Loucy (cell line): ENCODE results near the gene HOMER1.

Source experiments
- H2AFZ ChIP-seq: fragments of 200-600 bp; sonication (generic); 2 replicates; pipeline ENCODE4 v1.6.0; 2016; ENCODE audit warnings: antibody characterized with exemption, mild to moderate bottlenecking, low read length, moderate library complexity
- H3F3A ChIP-seq: fragments of 200-600 bp; 2 replicates; pipeline ENCODE4 v1.6.0; 2016; ENCODE audit warnings: antibody characterized with exemption, low read depth, mild to moderate bottlenecking
- H3K27me3 ChIP-seq: fragments of 200-600 bp; sonication (generic); 2 replicates; pipeline ENCODE4 v1.6.1; 2014; ENCODE audit warnings: low read length, mild to moderate bottlenecking; ENCODE audit not compliant: insufficient read depth, poor library complexity, severe bottlenecking
- H3K36me3 ChIP-seq: fragments of 200-600 bp; sonication (generic); 2 replicates; pipeline ENCODE4 v1.6.1; 2016; ENCODE audit warnings: low read length; ENCODE audit not compliant: insufficient read depth
- H3K4me1 ChIP-seq: fragments of 200-600 bp; sonication (generic); 2 replicates; pipeline ENCODE4 v1.5.1; 2014; ENCODE audit warnings: low read length, mild to moderate bottlenecking; ENCODE audit not compliant: insufficient read depth, poor library complexity, severe bottlenecking
- H3K4me2 ChIP-seq: fragments of 200-600 bp; sonication (generic); 2 replicates; pipeline ENCODE4 v1.6.0; 2014; ENCODE audit warnings: antibody characterized with exemption, low read length, low read depth, mild to moderate bottlenecking; ENCODE audit not compliant: poor library complexity, severe bottlenecking
- H3K4me3 ChIP-seq: fragments of 200-600 bp; sonication (generic); 2 replicates; pipeline ENCODE4 v1.5.1; 2014; ENCODE audit warnings: low read length, mild to moderate bottlenecking, mixed read lengths; ENCODE audit not compliant: poor library complexity, severe bottlenecking
- H3K79me2 ChIP-seq: fragments of 200-600 bp; sonication (generic); 2 replicates; pipeline ENCODE4 v1.6.1; 2014; ENCODE audit warnings: low read length; ENCODE audit not compliant: insufficient read depth
- H3K9ac ChIP-seq: fragments of 200-600 bp; sonication (generic); 2 replicates; pipeline ENCODE4 v1.6.0; 2014; ENCODE audit warnings: mild to moderate bottlenecking, low read depth, low read length, moderate library complexity; ENCODE audit not compliant: poor library complexity, severe bottlenecking
- H3K9me2 ChIP-seq: fragments of 200-600 bp; sonication (generic); replicated peaks from 2 replicates; pipeline ENCODE4 v1.6.1; 2016; ENCODE audit warnings: low read depth, low read length, mixed read lengths
- H3K9me3 ChIP-seq: fragments of 200-600 bp; sonication (generic); 2 replicates; pipeline ENCODE4 v1.6.1; 2014; ENCODE audit warnings: mild to moderate bottlenecking, antibody characterized with exemption, low read length, low read depth; ENCODE audit not compliant: insufficient read depth
- H4K20me1 ChIP-seq: fragments of 200-600 bp; sonication (generic); 2 replicates; pipeline ENCODE4 v1.6.0; 2014; ENCODE audit warnings: antibody characterized with exemption, low read length, mild to moderate bottlenecking; ENCODE audit not compliant: insufficient read depth, poor library complexity, severe bottlenecking
- EZH2phosphoT487 ChIP-seq: fragments of 200-600 bp; IDR thresholded peaks from 2 replicates; pipeline ENCODE4 v1.6.1; 2018; ENCODE audit warnings: antibody characterized with exemption, mild to moderate bottlenecking, moderate library complexity, borderline replicate concordance
- TF ChIP-seq, protein P1 (sequence below): fragments of 200-600 bp; sonication (generic); conservative IDR thresholded peaks from 2 replicates; pipeline ENCODE4 v1.5.1; 2014; ENCODE audit warnings: mild to moderate bottlenecking, antibody characterized with exemption, low read length

The HOMER1 gene

DNA sequence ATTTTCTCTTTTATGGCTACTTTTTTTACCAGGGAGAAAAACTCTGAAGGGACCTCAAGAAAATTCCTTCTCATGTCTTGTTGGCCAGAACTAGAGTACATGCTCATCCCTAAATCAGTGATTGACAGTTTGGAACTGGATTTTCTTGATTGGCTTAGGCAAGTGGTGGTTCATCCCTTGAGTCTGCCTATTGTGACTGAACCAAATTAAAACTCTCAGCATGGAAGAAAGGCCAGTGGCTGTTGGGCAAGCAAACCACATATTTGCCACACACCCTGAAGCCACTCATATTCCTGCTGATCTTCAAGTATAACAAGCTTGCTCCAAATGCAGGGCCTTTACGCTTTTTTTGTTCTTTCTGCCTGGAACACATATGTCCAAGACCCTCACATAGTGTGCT lies 7.2 kb upstream of the HOMER1 start:
- H4K20me1 ChIP-seq: no peaks in the 10 kb centered on the region
- peaks cover 3% of the 10 kb centered on the region; the same call in 1 of the 2 replicates for H3K9me3 ChIP-seq
- H3K4me3 ChIP-seq: no peak overlapping the region
- H3F3A ChIP-seq: no peaks in the 10 kb centered on the region
- no peak overlapping the region for H3K4me2 ChIP-seq
- no peaks in the 10 kb centered on the region for H3K27me3 ChIP-seq
- H3K36me3 ChIP-seq: no peaks in the 10 kb centered on the region
- H2AFZ ChIP-seq: peak overlapping the region; percentile 39; the same call in 1 of the 2 replicates
- no peaks in the 10 kb centered on the region for H3K79me2 ChIP-seq
- H3K4me1 ChIP-seq: peaks cover 25% of the 10 kb centered on the region
- no peak overlapping the region for H3K9ac ChIP-seq
- H3K9me2 ChIP-seq: no peaks in the 10 kb centered on the region
- TF ChIP-seq EZH2phosphoT487: no peak
- TF ChIP-seq, protein P1, sequence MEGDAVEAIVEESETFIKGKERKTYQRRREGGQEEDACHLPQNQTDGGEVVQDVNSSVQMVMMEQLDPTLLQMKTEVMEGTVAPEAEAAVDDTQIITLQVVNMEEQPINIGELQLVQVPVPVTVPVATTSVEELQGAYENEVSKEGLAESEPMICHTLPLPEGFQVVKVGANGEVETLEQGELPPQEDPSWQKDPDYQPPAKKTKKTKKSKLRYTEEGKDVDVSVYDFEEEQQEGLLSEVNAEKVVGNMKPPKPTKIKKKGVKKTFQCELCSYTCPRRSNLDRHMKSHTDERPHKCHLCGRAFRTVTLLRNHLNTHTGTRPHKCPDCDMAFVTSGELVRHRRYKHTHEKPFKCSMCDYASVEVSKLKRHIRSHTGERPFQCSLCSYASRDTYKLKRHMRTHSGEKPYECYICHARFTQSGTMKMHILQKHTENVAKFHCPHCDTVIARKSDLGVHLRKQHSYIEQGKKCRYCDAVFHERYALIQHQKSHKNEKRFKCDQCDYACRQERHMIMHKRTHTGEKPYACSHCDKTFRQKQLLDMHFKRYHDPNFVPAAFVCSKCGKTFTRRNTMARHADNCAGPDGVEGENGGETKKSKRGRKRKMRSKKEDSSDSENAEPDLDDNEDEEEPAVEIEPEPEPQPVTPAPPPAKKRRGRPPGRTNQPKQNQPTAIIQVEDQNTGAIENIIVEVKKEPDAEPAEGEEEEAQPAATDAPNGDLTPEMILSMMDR: no peak

DNA sequence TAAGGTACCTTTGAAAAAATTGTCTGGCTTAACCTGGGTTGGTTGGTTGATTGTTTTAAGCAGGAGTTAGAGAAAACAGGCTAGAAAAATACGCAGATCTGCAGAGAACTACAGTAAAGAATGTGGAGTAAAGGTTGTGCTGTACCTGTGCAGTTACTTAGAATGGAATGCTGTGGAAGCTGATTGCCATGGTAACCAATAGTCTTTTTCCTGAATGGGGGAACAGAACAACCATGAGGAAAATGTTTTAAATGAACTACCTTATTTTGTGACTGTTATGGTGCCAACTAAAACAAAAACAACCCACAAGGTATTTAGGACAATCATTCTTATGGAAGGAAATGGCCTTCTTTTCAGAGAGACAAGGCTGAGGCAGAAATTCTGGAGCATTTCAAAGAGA lies 4.8 kb upstream of the HOMER1 start:
- H3K79me2 ChIP-seq: no peaks in the 10 kb centered on the region
- H3K4me2 ChIP-seq: no peak overlapping the region
- H2AFZ ChIP-seq: peak overlapping the region; percentile 57
- H4K20me1 ChIP-seq: no peaks in the 10 kb centered on the region
- no peak overlapping the region for H3K9ac ChIP-seq
- H3K4me3 ChIP-seq: no peak overlapping the region
- TF ChIP-seq, protein P1: no peak
- H3K36me3 ChIP-seq: no peaks in the 10 kb centered on the region
- no peaks in the 10 kb centered on the region for H3K27me3 ChIP-seq
- H3K4me1 ChIP-seq: peaks cover 33% of the 10 kb centered on the region
- no peaks in the 10 kb centered on the region for H3K9me2 ChIP-seq
- no peaks in the 10 kb centered on the region for H3K9me3 ChIP-seq
- no peaks in the 10 kb centered on the region for H3F3A ChIP-seq

DNA sequence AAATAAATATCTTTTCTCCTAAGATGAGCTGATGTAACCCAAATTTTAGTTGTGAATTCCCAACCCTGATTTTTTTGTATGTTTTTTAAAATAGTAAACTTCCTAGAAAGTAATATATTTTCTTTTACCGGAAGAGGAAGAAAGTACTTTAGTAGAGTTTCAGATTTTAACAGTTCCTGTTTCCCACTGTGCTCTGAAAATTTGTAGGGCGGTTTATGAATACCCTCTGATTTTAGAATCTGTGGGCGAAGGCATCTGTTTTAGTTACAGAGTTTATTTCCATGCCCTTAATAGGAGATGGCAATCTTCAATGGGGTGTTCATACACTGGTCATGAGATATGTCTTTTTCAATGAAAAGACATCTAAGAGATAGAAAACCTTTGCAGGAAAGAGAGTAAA lies 3.7 kb upstream of the HOMER1 start:
- peak overlapping the region; percentile 55; the same call in 1 of the 2 replicates for H2AFZ ChIP-seq
- TF ChIP-seq, protein P1: no peak
- TF ChIP-seq EZH2phosphoT487: no peak
- peaks cover 40% of the 10 kb centered on the region for H3K4me1 ChIP-seq
- no peaks in the 10 kb centered on the region for H3K9me2 ChIP-seq
- no peaks in the 10 kb centered on the region for H3K27me3 ChIP-seq
- H3K9me3 ChIP-seq: no peaks in the 10 kb centered on the region
- H3K79me2 ChIP-seq: peaks cover 7% of the 10 kb centered on the region
- H4K20me1 ChIP-seq: no peaks in the 10 kb centered on the region
- peak overlapping the region; percentile 50 for H3K9ac ChIP-seq
- H3F3A ChIP-seq: no peaks in the 10 kb centered on the region
- H3K4me3 ChIP-seq: peak overlapping the region; percentile 18
- H3K4me2 ChIP-seq: peak overlapping the region; percentile 62
- no peaks in the 10 kb centered on the region for H3K36me3 ChIP-seq
